Parathyroid adenoma (tissue), 2 donors: Measurements from ENCODE around the gene REN.

Source experiments
- H2AFZ ChIP-seq: fragments of 300-600 bp; sonication (generic); one replicate; pipeline ENCODE4 v1.7.0; 2017; ENCODE audit warnings: antibody characterized with exemption, mild to moderate bottlenecking
- H3K27ac ChIP-seq: fragments of 300-600 bp; sonication (generic); one replicate; pipeline ENCODE4 v1.7.0; 2017
- H3K27me3 ChIP-seq: fragments of 300-600 bp; sonication (generic); one replicate; pipeline ENCODE4 v1.7.0; 2017; ENCODE audit warnings: low read length; ENCODE audit not compliant: control insufficient read depth, insufficient read depth
- H3K36me3 ChIP-seq: fragments of 300-600 bp; sonication (generic); one replicate; pipeline ENCODE4 v1.7.0; 2017; ENCODE audit warnings: low read length; ENCODE audit not compliant: control insufficient read depth, insufficient read depth
- H3K4me1 ChIP-seq: fragments of 300-600 bp; sonication (generic); one replicate; pipeline ENCODE4 v1.7.0; 2017; ENCODE audit warnings: control low read depth
- H3K4me2 ChIP-seq: fragments of 300-600 bp; sonication (generic); one replicate; pipeline ENCODE4 v1.7.0; 2017; ENCODE audit warnings: low read length
- H3K4me3 ChIP-seq: fragments of 300-600 bp; sonication (generic); one replicate; pipeline ENCODE4 v1.7.0; 2017; ENCODE audit warnings: low read depth, low read length
- H3K79me2 ChIP-seq: fragments of 300-600 bp; sonication (generic); one replicate; pipeline ENCODE4 v1.7.0; 2017; ENCODE audit warnings: control low read depth
- H3K9ac ChIP-seq: fragments of 300-600 bp; sonication (generic); one replicate; pipeline ENCODE4 v1.7.0; 2017; ENCODE audit warnings: mild to moderate bottlenecking
- H3K9me3 ChIP-seq: fragments of 300-600 bp; sonication (generic); one replicate; pipeline ENCODE4 v1.7.0; 2017; ENCODE audit warnings: low read length; ENCODE audit not compliant: control insufficient read depth
- CTCF ChIP-seq: fragments of 300-600 bp; sonication (generic); IDR thresholded peaks from one replicate; pipeline ENCODE4 v1.7.0; 2017; ENCODE audit warnings: antibody characterized with exemption, mild to moderate bottlenecking
- donor health status: primary hyperparathyroidism.

Gene REN

GRCh38 chr1:204142032-204142974, 23.8 kb downstream of the REN start:
- H3K9me3 ChIP-seq: no peaks in the 10 kb centered on the region
- H2AFZ ChIP-seq: no peak overlapping the region
- no peaks in the 10 kb centered on the region for H3K79me2 ChIP-seq
- no peaks in the 10 kb centered on the region for H3K36me3 ChIP-seq
- H3K4me2 ChIP-seq: no peak overlapping the region
- H3K9ac ChIP-seq: no peak overlapping the region
- H3K4me3 ChIP-seq: no peak overlapping the region
- H3K27ac ChIP-seq: no peak overlapping the region
- no peak for TF ChIP-seq CTCF
- no peaks in the 10 kb centered on the region for H3K4me1 ChIP-seq
- no peaks in the 10 kb centered on the region for H3K27me3 ChIP-seq

- H2AFZ ChIP-seq: no peak overlapping the region
- H3K4me3 ChIP-seq: no peak overlapping the region
- H3K36me3 ChIP-seq: no peaks in the 10 kb centered on the region
- H3K79me2 ChIP-seq: no peaks in the 10 kb centered on the region
- H3K27ac ChIP-seq: no peak overlapping the region
- TF ChIP-seq CTCF: no peak
- H3K9me3 ChIP-seq: no peaks in the 10 kb centered on the region
- H3K27me3 ChIP-seq: no peaks in the 10 kb centered on the region
- H3K9ac ChIP-seq: no peak overlapping the region
- no peaks in the 10 kb centered on the region for H3K4me1 ChIP-seq
- H3K4me2 ChIP-seq: no peak overlapping the region
Measured at GRCh38 chr1:204141131-204141530, 25.0 kb downstream of the REN start.

- no peak overlapping the region for H2AFZ ChIP-seq
- no peaks in the 10 kb centered on the region for H3K4me1 ChIP-seq
- H3K9me3 ChIP-seq: no peaks in the 10 kb centered on the region
- H3K79me2 ChIP-seq: no peaks in the 10 kb centered on the region
- H3K36me3 ChIP-seq: no peaks in the 10 kb centered on the region
- H3K4me3 ChIP-seq: no peak overlapping the region
- no peak overlapping the region for H3K27ac ChIP-seq
- H3K4me2 ChIP-seq: no peak overlapping the region
- no peaks in the 10 kb centered on the region for H3K27me3 ChIP-seq
- H3K9ac ChIP-seq: no peak overlapping the region
- TF ChIP-seq CTCF: no peak
Measured at GRCh38 chr1:204139952-204140351, 26.2 kb downstream of the REN start.

GRCh38 chr1:204139088-204139487, 27.0 kb downstream of the REN start:
- Histone ChIP-seq H3K9ac (no peak overlapping the region), H2AFZ (no peak overlapping the region), H3K27ac (no peak overlapping the region), H3K4me1 (no peaks in the 10 kb centered on the region), H3K9me3 (no peaks in the 10 kb centered on the region), H3K36me3 (no peaks in the 10 kb centered on the region), H3K27me3 (no peaks in the 10 kb centered on the region), H3K79me2 (no peaks in the 10 kb centered on the region), H3K4me2 (no peak overlapping the region), H3K4me3 (no peak overlapping the region)
- TF ChIP-seq CTCF: no peak

- peaks cover under 1% of the 10 kb centered on the region for H3K4me1 ChIP-seq
- H3K9me3 ChIP-seq: no peaks in the 10 kb centered on the region
- TF ChIP-seq CTCF: no peak
- H3K27me3 ChIP-seq: no peaks in the 10 kb centered on the region
- H3K79me2 ChIP-seq: no peaks in the 10 kb centered on the region
- H3K9ac ChIP-seq: no peak overlapping the region
- no peak overlapping the region for H3K4me3 ChIP-seq
- no peaks in the 10 kb centered on the region for H3K36me3 ChIP-seq
- H2AFZ ChIP-seq: no peak overlapping the region
- no peak overlapping the region for H3K27ac ChIP-seq
- no peak overlapping the region for H3K4me2 ChIP-seq
Measured at GRCh38 chr1:204136814-204137213, 29.3 kb downstream of the REN start.
